ENCODE data around the gene MRPL54.
A peak's percentile ranks its signal among the peaks of the same experiment; 100 is the strongest.

MRPL54 gene

DNA sequence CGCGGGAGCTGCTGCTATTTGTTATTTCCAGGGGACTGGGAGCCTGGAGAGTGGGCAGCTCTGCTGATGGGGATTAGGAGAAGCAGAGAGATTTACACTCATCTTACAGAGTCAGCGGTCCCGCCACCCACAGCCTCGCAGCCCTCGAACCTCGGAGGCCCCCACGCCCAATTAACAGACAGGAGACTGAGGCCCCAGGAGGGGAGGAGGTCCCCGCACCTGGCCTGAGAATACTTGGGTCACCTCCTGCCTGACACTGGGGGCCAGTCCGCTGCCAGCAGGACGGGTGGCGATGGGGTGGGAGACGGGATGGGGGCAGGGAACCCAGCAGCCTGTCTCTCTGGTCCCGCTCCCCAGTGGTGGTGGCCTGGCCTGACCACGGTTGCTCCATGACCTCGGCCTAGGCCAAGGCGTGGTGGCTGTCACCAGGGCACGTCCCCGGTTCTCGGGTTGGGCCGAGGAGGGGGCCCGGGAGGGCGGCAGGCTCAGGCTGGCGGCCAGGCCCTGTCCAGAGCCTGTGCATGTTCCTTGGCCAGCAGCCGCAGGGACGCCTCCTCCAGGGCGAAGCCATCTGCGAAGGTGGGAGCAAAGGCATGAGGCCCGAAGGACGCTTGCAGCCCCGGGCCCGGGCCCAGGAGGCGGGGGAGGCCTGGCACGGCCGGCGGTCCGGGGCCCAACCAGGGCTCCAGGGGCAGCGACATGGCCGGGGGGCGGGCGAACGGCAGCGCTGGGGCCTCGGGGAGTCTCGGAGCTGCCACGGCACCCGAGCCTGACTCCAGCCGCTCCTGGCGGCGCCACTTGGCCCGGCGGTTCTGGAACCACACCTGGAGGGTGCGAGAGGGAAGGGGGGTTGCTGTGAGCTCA, 7.9 kb downstream of the MRPL54 start:
- DNase-seq, result no peak

DNA sequence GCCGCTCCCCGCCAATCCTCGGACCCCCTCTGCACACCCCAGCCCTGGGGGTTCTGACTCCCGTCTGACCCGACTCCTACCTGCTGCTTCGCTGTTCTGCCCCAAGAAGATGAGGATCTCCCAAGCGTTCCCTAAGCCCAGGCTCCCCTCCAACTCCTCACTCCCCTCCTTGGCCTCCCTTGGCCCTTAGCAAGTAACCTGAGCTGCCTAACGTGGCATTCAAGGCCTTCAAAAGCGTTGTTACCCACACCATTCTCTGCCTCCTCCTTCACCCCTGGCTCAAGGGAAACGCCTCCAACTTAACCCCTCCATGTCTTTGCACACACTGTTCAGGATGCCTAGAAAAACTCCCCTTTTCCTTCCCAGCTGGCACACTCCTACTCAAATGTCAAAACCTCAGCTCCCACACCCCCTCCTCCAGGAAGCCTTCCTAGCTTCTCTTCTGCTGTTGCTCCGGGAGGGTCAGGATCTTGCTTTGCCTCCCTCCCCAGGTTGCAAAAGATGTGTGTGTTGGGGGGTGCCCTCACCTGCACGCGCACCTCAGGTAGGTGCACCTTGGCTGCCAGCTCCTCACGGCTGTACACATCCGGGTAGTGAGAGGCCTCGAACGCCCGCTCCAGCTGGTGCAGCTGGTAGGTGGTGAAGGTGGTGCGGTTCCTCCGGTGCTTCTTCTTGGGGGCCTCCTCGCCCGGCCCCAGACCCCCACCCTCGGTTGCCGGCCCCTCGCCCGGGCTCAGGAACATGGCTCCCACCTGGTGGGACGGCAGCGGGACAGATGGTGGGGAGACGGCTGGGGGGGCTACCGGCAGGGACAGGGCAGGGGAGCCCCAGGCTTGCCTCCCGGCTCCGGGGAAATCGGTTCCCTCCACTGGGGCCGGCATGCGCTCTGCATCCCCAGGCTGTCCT, 8.8 kb downstream of the MRPL54 start:
- DNase-seq, result no peak

- DNase-seq, result no peak
Measured at GRCh38 chr19:3771906-3772455, 9.5 kb downstream of the MRPL54 start, which contains the start of gene RAX2. RAX2 (minus strand) TSS chr19:3772228; CDS start chr19:3771742, 486 bp downstream.

- no peak for DNase-seq
Measured at GRCh38 chr19:3773814-3774515, 11.5 kb downstream of the MRPL54 start.

DNA sequence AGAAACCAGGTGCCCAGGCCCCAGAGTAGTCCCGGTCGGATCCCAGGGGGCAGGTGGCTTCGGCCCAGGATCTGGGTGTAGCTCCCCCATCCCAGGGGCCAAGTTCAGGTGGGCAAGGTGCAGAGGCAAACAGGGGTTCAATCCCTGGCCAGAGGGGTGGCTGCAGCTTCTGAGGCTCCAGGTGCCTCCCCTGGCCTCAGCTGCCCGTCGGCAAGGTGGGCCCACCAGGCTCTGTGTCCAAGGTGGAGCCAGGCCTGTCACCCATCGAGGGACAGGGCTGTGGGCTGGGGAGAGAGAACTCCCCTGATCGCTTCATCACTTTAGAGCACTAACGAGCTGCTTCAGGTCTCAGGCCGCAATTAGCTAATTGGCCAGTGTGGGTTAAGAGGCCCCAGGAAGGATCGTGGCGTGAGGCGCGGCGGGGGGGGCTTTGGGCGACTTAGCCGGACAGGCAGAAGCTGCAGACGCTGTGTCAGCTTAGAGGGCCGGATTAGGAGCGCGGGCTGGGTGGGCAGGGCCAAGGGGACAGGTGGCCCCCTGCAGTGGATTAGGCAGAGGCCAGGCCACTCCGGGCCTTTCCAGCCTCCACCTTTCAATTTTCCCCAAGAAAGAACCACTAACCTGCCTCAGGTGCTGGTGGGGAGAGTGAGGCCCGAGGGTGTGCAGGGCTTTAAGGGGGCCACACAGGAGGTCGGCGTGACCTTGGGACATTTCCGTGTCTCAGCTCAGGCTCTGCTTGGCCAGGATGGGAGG, 12.3 kb downstream of the MRPL54 start:
- DNase-seq, result no peak

DNA sequence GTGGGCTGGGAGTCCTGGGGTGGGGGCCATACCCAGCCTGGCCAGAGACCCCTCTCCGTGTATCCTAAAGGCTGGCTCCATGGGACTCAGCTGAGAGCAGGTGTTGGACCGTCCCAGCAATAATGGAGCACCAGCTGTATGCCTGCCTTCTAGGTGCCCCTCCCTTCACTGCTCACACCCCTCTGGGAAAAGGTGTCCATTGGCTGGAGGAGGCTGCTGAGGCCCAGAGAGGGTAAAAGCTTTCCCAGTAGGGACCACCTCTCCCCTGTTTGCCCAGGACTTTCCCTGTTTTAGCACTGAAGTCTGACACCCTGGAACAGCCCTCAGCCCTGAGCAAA, 12.9 kb downstream of the MRPL54 start:
- no peak for DNase-seq

GRCh38 chr19:3775831-3776230, 13.3 kb downstream of the MRPL54 start:
- DNase-seq, result no peak

- DNase-seq, result no peak
Measured at GRCh38 chr19:3776479-3777040, 14.1 kb downstream of the MRPL54 start.

- no peak for DNase-seq
Measured at GRCh38 chr19:3778104-3778867, 15.8 kb downstream of the MRPL54 start.

DNA sequence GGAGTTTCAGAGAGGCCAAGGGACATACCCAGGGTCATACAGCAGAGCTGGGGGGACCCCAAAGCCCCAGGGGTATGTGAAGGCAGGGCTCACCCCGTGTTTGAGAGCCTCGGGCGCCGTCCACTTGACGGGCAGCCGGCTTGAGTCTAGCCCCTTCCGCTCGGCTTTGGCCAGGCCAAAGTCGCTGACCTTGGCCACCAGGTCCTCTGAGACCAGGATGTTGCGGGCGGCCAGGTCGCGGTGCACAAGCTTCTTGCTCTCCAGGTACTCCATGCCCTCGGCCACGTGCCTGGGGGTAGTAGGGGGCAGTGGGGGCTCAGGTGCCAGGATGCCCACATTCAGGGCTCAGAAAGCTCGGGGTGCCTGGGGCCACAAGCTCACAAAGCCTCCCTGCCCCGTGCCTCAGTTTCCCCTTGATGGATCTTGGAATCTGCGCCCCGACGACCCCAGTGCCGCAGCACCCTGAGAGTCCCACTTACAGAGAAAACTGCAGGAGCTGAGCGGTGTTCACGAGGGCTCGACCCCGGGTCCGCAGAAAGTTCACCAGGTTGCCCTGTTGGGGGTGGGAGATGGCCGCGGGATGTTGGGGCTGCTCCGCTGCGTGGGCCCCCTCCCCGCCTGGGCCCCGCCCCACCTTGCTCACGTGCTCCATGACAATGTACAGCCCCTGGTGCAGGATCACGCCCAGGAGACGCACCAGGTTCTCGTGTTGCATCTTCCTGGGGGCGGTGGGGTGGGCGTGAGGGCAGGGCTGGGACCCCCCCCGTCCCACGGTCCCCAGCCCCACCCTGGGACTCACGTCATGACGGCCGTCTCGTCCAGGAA, 16.6 kb downstream of the MRPL54 start:
- no peak for DNase-seq

- no peak for DNase-seq
Measured at GRCh38 chr19:3780786-3781304, 18.4 kb downstream of the MRPL54 start.

- DNase-seq, result no peak
Measured at GRCh38 chr19:3781603-3782002, 19.1 kb downstream of the MRPL54 start.

DNA sequence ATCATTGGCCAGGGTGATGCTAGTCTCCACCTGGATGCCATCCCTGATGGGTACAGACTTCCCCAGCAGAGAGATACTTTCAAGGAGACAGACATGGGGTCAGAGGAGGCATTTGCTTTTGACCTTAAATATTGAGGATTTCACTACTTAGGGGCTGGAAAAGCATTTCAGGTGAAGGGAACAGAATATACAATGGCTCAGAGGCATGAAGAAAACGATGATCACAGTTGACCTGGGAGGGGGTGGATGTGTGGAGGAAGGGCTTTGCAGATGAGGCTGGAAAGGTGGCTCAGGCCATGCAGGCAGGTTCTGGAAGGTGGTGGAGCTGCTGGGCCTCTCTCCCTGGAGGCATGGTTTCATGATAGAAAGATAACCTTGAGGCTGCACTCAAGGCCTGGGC, 19.8 kb downstream of the MRPL54 start:
- DNase-seq, result no peak

DNA sequence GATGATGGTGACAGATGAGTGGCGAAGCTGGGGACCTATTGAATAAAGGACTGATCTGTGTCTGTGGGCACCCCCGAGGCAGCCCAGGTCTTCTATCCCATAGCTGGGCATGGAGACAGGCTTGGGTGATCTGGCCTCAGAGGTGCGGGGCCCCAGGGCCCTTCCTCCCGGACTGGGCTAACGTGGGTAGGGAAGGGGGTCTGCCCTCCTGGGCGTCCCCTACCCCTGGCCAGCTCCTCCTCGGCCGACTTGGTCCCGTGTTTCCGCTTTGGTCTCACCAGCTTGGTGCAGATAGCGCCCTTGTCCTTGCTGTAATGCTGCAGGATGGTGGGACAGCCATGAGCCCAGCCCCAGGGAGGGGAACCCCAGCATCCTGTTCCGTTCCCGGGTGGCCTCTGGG, 20.4 kb downstream of the MRPL54 start:
- no peak for DNase-seq

DNA sequence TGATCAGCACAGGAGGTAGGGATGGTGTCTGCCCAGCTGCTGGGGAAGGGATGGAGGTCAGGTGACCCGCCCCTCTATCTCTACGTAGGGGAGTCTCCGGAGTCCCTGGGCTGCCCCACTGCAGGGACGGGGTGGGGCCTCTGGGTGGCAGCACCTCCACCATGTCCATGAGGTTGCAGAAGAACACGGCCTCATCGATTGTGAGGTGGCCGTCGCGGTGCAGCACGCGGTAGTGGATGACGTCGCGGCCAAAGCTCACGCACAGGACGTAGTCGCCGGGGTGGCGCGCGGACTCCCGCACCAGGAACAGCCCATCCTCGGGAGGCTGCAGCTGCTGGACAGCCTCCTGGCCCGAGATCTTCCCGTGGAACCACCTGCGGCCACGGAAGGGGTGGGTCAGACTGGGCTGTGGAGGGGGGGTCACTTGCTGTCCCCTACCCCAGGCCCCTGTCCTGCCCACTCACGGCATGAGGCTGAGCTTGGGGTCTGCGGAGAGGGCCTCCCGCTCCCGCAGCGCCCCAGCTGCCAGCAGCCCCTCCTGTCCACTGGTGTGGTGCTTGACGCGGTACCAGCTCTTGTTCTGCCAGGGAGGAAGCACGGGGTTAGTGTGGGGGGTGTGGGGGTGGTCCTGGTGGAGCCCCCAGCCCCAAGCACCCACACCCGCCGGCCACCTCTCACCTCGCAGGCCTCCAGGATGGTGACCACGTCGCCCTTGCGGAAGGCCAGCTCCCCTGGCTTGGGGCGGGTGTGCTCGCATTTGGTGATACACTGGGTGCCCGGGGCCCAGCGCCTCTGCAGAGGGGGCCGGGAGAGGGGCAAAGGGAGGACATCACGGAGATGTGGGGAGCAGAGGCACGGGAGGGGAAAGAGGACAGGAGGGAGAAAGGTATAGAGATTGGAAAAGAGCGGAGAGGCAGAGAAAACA, 21.4 kb downstream of the MRPL54 start:
- DNase-seq, result no peak

DNA sequence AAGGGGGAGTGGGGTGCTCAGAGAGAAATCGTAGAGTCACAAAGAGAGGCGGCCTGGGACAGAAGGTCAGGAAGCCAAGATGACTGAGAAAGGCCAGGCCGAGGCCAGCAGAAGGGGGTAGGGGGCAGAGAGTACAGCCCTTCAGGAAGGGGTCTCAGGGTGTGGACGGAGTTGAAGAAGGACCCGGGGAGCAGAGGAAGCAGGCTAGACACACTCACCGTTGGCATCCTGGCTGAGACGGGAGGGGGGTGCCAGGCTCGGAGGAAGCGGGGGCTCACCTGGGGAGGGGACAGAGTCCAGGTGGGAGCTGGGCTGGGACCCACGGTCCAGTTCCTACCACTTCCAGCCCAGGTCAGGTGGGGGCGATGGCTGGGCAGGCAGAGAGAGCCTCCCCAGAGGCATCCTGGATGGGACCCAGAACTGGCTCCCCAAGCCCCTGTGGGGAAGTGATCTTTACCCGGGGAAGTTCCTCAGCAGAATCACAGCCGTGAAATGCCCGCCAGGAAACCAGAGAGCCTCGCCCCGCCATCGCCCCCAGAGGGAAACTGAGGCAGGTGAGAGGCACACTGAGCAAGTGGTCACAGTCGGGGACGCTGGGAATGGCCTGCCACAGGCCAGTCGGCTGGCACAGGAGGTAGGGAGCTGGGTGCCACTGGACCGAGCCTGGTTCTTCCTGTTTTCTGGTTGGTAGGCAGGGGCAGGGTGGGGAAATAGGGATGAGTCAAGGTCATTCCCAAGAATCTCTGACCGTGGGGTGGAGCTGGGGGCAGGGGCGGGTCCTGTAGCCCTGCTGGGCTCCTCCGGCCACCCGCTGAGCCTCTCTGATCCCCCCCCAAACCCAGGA, 22.3 kb downstream of the MRPL54 start:
- no peak for DNase-seq

DNA sequence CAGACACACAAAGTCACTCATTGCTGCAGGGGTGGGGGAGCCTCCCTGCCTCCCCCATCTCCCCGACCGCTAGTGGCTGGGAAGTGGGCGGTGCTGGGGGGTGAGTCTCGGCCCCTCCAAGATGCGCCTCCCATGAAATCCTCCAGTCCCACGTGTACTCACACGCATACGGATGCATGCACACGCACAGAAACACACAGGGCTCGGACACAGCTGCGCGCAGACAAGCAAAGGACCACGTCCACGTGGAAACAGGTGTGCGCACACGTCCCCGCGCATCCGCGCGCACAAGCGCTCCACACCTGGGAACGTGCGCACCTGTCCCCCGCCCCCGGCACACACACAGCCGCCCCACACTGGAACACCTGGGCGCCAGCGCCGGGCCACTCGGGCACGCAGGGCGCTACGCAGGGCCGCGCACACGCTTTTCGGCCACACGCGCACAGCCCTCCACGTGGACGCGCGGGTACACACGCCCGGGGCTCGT, 23.0 kb downstream of the MRPL54 start:
- peak; percentile 5 to 31 for DNase-seq

All from NCI-H2081 (cell line).